Measurements from ENCODE around the gene CDK13. TPM values are rescaled to one million over a fixed set of nuclear protein-coding genes. Genes with fewer than 3 reads are reported as not detected.

Gene CDK13
- total RNA-seq, 1 donor from 2014 or later, result 68.6 TPM

GRCh38 chr7:40148671-40149070 lies 198.6 kb downstream of the CDK13 start:
- no peak for TF ChIP-seq CTCF (IDR thresholded peaks at IDR 0.05)
- Histone ChIP-seq H3K36me3 (no peaks in the 10 kb centered on the region), H3K4me1 (no peaks in the 10 kb centered on the region)

More at GRCh38 chr7:40148671-40149070, 198.6 kb downstream of the CDK13 start:
- intact Hi-C loops (cut with DNase I), result no loop called here
- H3K27ac ChIP-seq, result no peak overlapping the region
- no peak overlapping the region for H3K4me3 ChIP-seq
- no peak for DNase-seq (ENCODE audit: low spot score in 2 of 2)
- no peaks in the 10 kb centered on the region for H3K9me3 ChIP-seq
- H3K27me3 ChIP-seq, result no peaks in the 10 kb centered on the region

Other genes with a start within 250 kb of the CDK13 start
- gene MPLKIP, start 184.4 kb downstream of the CDK13 start, total RNA-seq, result 55.5 TPM
- 9.8 TPM for gene SUGCT, start 184.7 kb downstream of the CDK13 start, total RNA-seq